HuH-7.5 (cell line): Measurements from ENCODE around the gene GRIN2A.

Source experiments
- DNase-seq: peaks from one replicate; pipeline ENCODE4 v3.0.0; 2011; ENCODE audit warnings: low spot score

The GRIN2A gene

GRCh38 chr16:10031473-10031872, 150.8 kb downstream of the GRIN2A start:
- no peak for DNase-seq

- no peak for DNase-seq
These were observed 153.6 kb downstream of the GRIN2A start for GRCh38 chr16:10028644-10029043.

- no peak for DNase-seq
These were observed 154.7 kb downstream of the GRIN2A start for GRCh38 chr16:10027553-10027952.

DNA sequence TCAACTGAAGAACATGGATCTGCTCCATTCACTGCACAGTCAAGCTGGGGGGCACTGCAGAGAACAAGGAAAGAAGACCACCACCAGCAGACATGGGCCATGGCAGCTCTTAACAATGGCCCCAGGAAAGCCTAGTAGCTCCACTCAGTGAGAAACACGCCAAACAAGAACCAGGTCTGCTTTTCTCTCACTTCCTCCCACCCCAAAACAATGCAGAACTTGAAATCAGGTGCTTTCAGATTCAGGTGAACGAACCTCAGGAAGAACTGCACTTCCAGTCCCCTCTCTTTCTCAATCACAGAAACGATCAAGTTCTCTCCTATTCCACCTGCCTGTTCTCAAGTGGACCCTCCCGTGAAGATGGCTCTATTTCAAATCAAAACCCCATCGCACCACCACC, 155.6 kb downstream of the GRIN2A start:
- no peak for DNase-seq

GRCh38 chr16:10022098-10022497, 160.1 kb downstream of the GRIN2A start:
- no peak for DNase-seq

DNA sequence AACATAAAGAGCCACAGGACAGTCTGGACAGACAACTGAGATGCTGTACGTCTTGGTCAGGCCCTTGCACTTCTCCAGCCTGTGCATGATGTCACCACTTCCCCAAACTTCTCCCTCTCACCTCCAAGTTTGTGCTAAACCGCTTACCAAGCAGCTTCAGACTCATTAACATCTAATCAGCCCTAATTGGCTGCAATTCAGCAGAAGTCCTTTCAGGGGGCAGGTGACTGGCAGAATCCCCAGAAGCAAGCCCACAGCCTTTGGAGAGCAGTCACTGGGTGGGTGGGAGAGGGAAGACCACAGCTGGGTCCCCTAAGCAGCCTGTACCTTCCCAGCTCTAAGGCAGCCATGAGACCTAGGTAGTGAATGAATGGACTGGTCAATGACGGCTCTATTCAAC, 161.4 kb downstream of the GRIN2A start:
- no peak for DNase-seq

- DNase-seq = no peak
These were observed 165.5 kb downstream of the GRIN2A start for GRCh38 chr16:10016752-10017151.

DNA sequence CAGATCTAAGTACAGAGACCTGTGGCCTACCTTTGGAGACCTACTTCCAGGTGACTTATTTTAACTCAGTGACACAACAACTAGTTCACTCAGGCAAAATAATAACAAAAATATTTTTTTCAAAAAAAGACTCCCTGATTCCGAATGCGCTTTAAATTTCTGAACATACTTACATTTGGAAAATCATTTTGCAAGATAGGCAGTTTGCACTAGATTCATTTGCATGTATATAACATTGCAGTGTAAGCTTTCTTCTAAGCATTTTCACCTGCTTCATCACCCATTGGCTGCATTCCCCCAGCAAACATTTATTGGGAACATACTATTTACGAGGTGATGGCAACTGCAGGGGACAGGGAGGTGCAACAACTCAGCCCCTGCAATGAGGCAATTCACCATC, 166.8 kb downstream of the GRIN2A start:
- no peak for DNase-seq

- DNase-seq = no peak
These were observed 168.5 kb downstream of the GRIN2A start for GRCh38 chr16:10013774-10014173.

DNA sequence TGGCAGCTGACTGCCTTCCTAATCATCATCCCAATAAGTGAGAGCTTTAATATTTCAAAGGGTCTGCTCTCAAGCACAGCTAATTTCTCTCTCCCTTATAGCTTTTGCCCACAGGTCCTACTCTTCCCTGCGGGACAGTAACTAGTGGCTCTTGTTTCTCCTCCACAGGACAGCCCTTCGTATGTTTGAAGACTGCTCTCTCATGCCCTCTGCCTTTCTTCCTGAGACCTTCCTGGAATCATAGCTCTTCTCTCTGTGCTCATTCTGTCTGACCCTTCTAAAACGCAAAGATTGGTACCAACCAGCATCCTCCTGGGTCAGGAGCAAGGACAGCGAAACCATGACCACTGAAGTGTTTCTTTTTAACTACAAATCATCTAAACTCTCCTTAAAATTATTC, 168.9 kb downstream of the GRIN2A start:
- no peak for DNase-seq

- DNase-seq = no peak
These were observed 172.5 kb downstream of the GRIN2A start for GRCh38 chr16:10009684-10010083.

- no peak for DNase-seq
These were observed 178.7 kb downstream of the GRIN2A start for GRCh38 chr16:10003486-10003885.

DNA sequence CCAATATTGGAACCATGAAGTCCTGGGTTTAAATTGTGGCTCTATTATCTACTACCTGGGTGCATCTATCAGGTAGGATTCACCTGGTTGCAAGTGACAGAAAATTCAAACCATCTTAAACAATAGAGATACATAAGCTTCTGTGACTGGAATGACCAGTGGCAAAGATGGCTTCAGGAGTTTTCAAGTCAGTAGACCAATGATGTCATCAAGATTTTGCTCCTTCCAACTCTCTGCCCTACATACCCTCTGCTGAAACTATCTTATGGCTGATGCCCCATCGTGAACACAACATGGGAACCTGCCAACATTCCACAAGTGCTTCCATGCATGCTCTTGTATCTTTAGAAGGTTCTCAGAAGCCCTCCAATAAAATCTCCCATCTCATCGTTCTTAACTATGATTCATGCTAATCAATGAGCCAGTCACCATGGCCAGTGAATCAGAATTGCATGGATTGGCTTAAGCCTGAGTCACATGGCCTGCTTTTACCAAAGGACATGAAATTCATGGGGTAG, 180.9 kb downstream of the GRIN2A start:
- no peak for DNase-seq

- DNase-seq = no peak
These were observed 186.0 kb downstream of the GRIN2A start for GRCh38 chr16:9996221-9996620.

DNA sequence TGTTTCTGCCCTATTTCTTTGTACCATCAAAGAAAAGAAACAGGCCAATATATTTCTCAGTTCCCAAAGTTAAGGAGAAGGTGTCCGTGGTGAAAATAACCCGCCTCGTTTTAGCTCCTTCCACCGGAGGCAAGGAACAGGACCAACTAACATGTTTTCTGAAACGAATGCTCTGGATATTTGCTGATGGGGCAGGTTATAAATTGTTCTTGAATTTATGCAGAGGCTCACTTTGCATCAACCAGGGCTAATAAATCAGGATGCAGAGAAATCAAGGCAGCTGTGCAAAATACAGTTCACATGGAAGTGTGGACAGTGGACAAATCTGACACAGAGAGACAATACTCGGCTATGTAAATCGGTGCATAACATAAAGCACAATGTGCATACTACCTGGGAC, 189.8 kb downstream of the GRIN2A start:
- DNase-seq = no peak

DNA sequence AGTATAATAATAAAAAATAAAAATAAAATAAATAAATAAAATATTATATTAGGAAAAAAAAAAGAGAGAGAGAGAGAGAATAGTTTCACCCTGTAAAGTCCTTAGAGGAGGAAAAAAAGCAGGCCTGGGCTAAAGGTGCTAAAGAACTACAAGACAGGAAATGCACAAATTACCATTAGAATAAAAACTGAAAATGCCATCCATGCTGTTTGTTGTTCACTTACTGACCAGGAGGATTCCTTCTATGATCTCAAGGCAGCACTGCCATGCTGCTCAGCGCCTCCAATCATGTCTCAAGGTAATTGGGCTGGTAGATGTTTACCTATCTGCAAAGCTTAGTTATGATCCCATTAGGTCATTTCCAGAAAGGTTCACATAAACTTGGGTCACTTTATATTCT, 201.2 kb downstream of the GRIN2A start:
- DNase-seq = no peak

DNA sequence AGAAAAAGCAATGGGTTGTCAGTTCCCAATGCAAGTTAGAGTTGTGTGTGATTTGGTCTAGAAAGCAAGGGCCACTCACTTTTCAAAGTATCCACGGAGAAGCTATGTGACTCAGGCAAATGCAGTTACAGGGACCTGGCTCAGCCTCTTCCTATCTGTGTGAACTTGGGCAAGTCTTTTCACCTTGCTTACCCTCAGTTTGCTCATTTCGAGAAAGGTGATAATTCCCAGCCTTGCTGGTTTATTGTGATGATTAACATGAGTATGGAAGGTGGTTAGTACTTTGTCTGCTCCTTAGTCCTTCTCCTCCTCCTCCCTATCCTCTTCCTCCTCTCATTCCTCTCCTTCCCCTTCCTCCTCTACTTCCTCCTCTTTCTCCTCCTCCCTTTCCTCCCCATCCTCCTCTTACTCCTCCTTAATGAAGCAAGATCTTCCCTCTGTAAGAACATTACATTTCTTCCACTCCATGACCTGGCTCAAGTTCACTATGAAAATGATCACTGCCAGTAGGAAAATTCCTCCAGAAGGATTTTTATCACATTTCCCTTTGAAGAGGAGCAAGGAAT, 204.0 kb downstream of the GRIN2A start:
- DNase-seq = no peak

DNA sequence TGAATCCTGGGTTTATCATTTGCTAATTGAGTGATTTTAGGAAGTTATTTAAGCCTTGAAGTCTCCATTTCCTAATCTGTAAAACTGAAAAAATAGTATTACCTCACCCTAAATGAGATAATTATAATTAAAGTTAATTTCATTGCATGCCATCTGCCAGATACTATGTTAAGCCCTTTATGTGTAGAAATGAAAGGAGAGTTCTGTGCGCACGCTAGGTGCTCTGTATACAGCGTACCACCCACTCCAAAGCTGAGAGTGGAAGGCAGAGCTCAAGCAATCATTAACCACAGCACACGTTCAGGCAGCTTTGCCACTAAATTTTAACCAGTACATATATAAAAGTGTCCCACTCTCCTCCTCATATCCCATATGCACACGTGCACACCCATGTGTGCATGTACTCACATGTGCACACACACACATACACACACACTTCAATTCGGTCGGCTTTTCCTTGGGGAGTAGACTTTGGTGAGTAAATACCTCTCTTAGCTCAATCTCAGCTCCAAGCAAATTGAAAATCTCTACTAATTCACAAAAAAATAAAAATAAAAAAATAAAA, 204.8 kb downstream of the GRIN2A start:
- DNase-seq = no peak

- no peak for DNase-seq
These were observed 205.6 kb downstream of the GRIN2A start for GRCh38 chr16:9976601-9977000.

DNA sequence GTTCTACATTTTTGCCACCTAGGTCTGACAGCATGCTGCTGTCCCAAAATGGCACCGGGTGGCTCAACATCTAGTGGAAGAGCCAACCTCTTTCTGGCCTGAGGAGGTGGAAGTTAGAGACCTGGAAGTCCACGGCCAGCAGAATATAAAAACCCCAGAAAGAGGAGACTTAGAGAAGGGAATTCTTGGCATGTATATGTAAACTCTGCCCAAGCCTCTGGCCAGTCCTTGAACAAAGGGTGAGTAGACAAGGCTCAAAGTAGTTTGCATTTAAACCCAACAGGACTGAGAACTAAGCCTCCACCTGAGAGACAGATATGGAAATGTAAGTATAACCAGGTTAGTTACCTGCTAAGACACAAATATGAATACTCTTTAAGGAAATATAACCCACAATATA, 210.3 kb downstream of the GRIN2A start:
- DNase-seq = no peak

DNA sequence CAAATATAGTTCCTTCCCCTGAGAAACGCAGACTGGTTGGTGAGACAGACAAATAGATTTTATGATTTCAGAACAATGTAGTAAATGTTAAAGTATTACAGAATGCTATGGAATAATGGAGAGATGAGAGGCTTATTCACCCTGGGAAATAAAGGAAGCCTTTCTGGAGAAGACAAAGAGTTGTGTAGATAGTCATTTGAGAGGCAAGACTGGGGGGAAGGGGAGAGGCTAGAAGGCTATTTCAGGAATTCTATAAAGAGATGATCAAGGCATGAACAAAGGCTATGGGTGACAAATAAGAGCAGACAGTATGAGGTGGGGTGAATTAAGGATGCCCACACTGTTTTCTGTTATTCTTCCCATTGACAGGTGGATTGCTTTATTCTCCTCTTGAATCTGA, 211.4 kb downstream of the GRIN2A start:
- no peak for DNase-seq

- DNase-seq = no peak
These were observed 212.0 kb downstream of the GRIN2A start for GRCh38 chr16:9970244-9970643.

DNA sequence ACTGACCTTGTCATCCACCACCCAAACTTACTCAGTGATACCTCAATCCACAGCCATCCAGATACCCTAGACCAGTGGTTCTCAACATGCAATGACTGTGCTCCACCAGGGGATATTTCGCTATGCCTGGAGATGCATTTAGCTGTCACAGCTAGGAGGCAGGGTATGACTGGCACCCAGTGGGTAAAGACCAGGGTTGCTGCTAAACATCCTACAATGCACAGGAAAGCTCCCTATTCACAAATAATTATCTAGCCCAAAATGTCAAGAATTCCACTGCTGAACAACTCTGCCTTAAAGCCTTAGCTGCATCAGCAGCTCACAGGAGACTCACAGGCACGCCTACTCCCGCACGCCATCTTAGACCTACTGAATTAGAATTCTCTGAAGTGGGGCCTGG, 212.6 kb downstream of the GRIN2A start:
- DNase-seq = no peak

DNA sequence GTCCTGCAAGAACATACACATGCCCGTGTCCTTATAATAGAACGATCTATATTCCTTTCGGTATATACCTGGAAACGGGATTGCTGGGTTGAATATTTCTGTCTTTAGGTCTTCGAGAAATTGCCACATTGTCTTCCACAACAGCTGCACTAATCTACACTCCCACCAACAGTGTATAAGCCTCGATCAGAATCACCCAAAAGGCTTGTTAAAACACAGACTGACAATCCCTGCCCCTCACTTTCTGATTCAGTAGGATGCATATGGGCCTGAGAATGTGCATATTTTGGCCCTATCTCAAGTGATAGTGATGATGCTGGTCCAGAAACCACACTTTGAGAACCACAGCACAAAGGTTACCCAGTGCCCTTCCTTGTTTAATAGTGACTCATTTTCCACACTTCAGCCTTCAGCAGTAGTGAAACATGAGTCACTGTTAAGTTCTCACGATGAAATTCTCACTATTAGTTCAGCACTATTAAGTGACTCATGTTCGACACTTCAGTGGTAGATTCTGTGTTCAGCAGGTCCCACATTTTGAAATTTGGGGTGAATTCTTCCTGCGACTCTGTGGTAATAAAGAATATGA, 215.6 kb downstream of the GRIN2A start:
- DNase-seq = no peak
